Coronary artery (tissue), 2 donors: ENCODE results near the gene EPRS1.
"Not testable (repeated sequence)": the region's sequence is repeated elsewhere in the genome, so short reads cannot be mapped to it uniquely, and the experiment has no call there.

Experiments used
- DNase-seq: peaks from one replicate; pipeline ENCODE4 v3.0.0-alpha.2; 2017; ENCODE audit warnings: low spot score
- H3K27ac ChIP-seq, 2 donors: fragments of 200-600 bp; sonication (generic); one replicate each; pipeline ENCODE4 v1.5.1; 2016 to 2019
- H3K4me3 ChIP-seq: fragments of 200-600 bp; sonication (generic); 2 replicates; pipeline ENCODE4 v1.5.1; 2016; ENCODE audit warnings: mild to moderate bottlenecking, moderate library complexity
- TF ChIP-seq, protein P1 (sequence below): fragments of 200-600 bp; sonication (generic); IDR thresholded peaks from one replicate; pipeline ENCODE4 v1.5.1; 2019; ENCODE audit warnings: antibody characterized with exemption

EPRS1 gene

GRCh38 chr1:220056374-220056773, 10.1 kb upstream of the EPRS1 start:
- no peak overlapping the region for H3K4me3 ChIP-seq
- no peak overlapping the region for H3K27ac ChIP-seq
- TF ChIP-seq, protein P1, sequence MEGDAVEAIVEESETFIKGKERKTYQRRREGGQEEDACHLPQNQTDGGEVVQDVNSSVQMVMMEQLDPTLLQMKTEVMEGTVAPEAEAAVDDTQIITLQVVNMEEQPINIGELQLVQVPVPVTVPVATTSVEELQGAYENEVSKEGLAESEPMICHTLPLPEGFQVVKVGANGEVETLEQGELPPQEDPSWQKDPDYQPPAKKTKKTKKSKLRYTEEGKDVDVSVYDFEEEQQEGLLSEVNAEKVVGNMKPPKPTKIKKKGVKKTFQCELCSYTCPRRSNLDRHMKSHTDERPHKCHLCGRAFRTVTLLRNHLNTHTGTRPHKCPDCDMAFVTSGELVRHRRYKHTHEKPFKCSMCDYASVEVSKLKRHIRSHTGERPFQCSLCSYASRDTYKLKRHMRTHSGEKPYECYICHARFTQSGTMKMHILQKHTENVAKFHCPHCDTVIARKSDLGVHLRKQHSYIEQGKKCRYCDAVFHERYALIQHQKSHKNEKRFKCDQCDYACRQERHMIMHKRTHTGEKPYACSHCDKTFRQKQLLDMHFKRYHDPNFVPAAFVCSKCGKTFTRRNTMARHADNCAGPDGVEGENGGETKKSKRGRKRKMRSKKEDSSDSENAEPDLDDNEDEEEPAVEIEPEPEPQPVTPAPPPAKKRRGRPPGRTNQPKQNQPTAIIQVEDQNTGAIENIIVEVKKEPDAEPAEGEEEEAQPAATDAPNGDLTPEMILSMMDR, result no peak

GRCh38 chr1:220045356-220046051, 801 bp downstream of the EPRS1 start:
- no peak for DNase-seq
- peak overlapping the region; percentile 75 to 93 for H3K27ac ChIP-seq
- TF ChIP-seq, protein P1, result no peak
- peak overlapping the region; percentile 91 for H3K4me3 ChIP-seq

More at GRCh38 chr1:220056374-220056773, 10.1 kb upstream of the EPRS1 start:
- no peak for DNase-seq

DNA sequence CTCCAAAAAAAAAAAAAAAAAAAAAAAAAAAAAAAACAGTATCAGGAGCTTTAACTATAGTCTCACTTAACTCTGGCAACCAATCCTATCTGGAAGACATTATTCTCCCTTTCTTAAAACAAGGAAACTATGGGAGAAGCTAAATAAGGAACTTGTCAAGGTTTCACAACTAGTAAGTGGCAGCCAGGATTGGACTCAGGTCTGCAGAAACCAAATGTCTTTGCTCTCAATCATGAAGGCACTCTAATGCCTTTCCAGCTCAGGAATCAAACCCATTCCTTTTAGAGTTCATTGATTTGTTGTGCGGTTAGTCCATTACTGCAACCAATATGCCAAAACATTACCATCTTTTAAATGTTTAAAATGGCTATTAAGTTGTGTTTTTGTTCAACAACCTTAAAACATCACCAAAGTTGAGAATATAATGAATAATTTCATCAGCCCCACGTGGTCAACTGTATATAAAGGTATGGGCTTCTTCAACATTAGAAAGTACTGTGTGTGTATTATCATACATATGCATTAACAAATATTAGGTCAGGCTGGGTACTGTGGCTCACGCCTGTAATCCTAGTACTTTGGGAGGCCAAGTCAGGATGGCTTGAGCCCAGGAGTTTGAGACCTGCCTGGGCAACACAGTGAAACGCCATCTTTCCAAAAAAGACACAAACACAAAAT, 1.5 kb downstream of the EPRS1 start:
- Histone ChIP-seq H3K27ac (no peak overlapping the region), H3K4me3 (peak overlapping the region; percentile 91)
- DNase-seq, result no peak
- TF ChIP-seq, protein P1, result no peak

GRCh38 chr1:220043646-220044045, 2.7 kb downstream of the EPRS1 start:
- TF ChIP-seq, protein P1, result no peak
- no peak for DNase-seq
- H3K4me3 ChIP-seq, result no peak overlapping the region
- H3K27ac ChIP-seq, result no peak overlapping the region

GRCh38 chr1:220040028-220040596, 6.2 kb downstream of the EPRS1 start:
- H3K4me3 ChIP-seq, result no peak overlapping the region
- no peak overlapping the region for H3K27ac ChIP-seq
- no peak for DNase-seq
- TF ChIP-seq, protein P1, result no peak

GRCh38 chr1:220038640-220039039, 7.7 kb downstream of the EPRS1 start:
- DNase-seq, result no peak
- H3K27ac ChIP-seq, result no peak overlapping the region
- H3K4me3 ChIP-seq, result no peak overlapping the region
- TF ChIP-seq, protein P1, result no peak

DNA sequence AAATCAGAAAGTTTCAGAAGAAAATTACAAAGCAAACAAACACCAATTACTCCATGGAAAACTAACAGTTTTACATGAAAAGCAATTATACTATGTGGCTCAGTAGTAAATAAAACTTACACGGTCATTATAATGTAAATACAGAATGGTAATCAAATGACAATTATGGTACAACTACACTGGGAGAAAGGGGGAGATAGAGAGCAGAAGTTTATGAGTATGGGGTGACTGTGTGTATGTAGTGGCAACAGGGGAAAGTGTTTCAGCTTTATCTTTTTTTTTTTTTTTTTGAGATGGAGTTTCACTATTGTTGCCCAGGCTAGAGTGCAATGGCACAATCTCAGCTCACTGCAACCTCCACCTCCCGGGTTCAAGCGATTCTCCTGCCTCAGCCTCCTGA, 8.5 kb downstream of the EPRS1 start:
- DNase-seq, H3K27ac ChIP-seq: not testable (repeated sequence)

More for the DNA sequence above, 8.5 kb downstream of the EPRS1 start:
- H3K4me3 ChIP-seq, result not testable (repeated sequence)
